CD14-positive monocyte (primary cell): ENCODE results near the gene FCGR2B. TPM values are rescaled to one million over a fixed set of nuclear protein-coding genes. Genes with fewer than 3 reads are reported as not detected.

ENCODE experiments used
- DNase-seq, 3 donors: peaks; one replicate each; pipeline ENCODE4 v3.0.0-alpha.2; 2011 to 2022
- H2AFZ ChIP-seq: 2 replicates; pipeline ENCODE4 v1.6.0; 2012; ENCODE audit warnings: mild to moderate bottlenecking, low read depth, low read length, inconsistent platforms; ENCODE audit not compliant: insufficient read depth, poor library complexity, severe bottlenecking
- H3K27ac ChIP-seq, 2 donors: 1 replicate in 1 of 2; 2 replicates in 1 of 2; pipeline ENCODE4 v1.5.1; 2012 to 2013; ENCODE audit warnings: low read length in 2 of 2, control low read depth in 1 of 2, inconsistent platforms in 1 of 2, low read depth in 1 of 2, mild to moderate bottlenecking in 1 of 2
- H3K27me3 ChIP-seq, 2 donors: one replicate each; pipeline versions ENCODE4 v1.6.0 to v1.6.1; 2011 to 2013; ENCODE audit warnings: low read length in 2 of 2; ENCODE audit not compliant: control insufficient read depth in 2 of 2, insufficient read depth in 2 of 2
- H3K36me3 ChIP-seq, 2 donors: replicated peaks in 1 of 2; 1 replicate in 1 of 2; 2 replicates in 1 of 2; pipeline versions ENCODE4 v1.5.1 to v1.6.1; 2012 to 2013; ENCODE audit warnings: low read length in 2 of 2, control low read depth in 1 of 2, inconsistent platforms in 1 of 2, mild to moderate bottlenecking in 1 of 2; ENCODE audit not compliant: insufficient read depth in 2 of 2, control insufficient read depth in 1 of 2
- H3K4me1 ChIP-seq, 2 donors: 1 replicate in 1 of 2; 2 replicates in 1 of 2; pipeline versions ENCODE4 v1.5.1 to v1.6.1; 2012 to 2013; ENCODE audit warnings: low read length in 2 of 2, control low read depth in 1 of 2, inconsistent platforms in 1 of 2, mild to moderate bottlenecking in 1 of 2, moderate library complexity in 1 of 2; ENCODE audit not compliant: insufficient read depth in 2 of 2, control insufficient read depth in 1 of 2
- H3K4me2 ChIP-seq: replicated peaks from 2 replicates; pipeline ENCODE3; 2012; ENCODE audit warnings: low read length, moderate library complexity, mild to moderate bottlenecking; ENCODE audit not compliant: poor library complexity, severe bottlenecking; ENCODE audit errors: extremely low read depth
- H3K4me3 ChIP-seq, 3 experiments: fragments of 200-600 bp in 1 of 3; sonication (generic) in 1 of 3; replicated peaks in 1 of 3; 1 replicate in 2 of 3; 2 replicates in 1 of 3; pipeline ENCODE4 v1.5.1; 2011 to 2013; ENCODE audit warnings: low read length in 3 of 3, mild to moderate bottlenecking in 3 of 3, control low read depth in 2 of 3, low read depth in 2 of 3, inconsistent platforms in 1 of 3, moderate library complexity in 1 of 3
- H3K79me2 ChIP-seq: 2 replicates; pipeline ENCODE4 v1.6.0; 2012; ENCODE audit warnings: mild to moderate bottlenecking, control low read depth, inconsistent platforms, low read length, moderate library complexity; ENCODE audit not compliant: insufficient read depth
- H3K9ac ChIP-seq: 2 replicates; pipeline ENCODE4 v1.6.0; 2017; ENCODE audit warnings: low read length, mild to moderate bottlenecking; ENCODE audit not compliant: insufficient read depth, poor library complexity, severe bottlenecking
- H3K9me3 ChIP-seq, 2 donors: replicated peaks in 1 of 2; 1 replicate in 1 of 2; 2 replicates in 1 of 2; pipeline versions ENCODE4 v1.5.1 to v1.6.1; 2012 to 2013; ENCODE audit warnings: low read length in 2 of 2, control low read depth in 1 of 2; ENCODE audit not compliant: control insufficient read depth in 1 of 2, insufficient read depth in 1 of 2
- H4K20me1 ChIP-seq: 2 replicates; pipeline ENCODE4 v1.6.0; 2012; ENCODE audit warnings: mild to moderate bottlenecking, low read length, control low read depth, moderate library complexity; ENCODE audit not compliant: insufficient read depth
- H3K27ac Mint-ChIP-seq, 7 donors: one replicate each; pipeline ENCODE4 v1.8.0; 2020; ENCODE audit warnings: mild to moderate bottlenecking in 7 of 7, mixed read lengths in 7 of 7, moderate library complexity in 6 of 7, inconsistent platforms in 2 of 7
- H3K27me3 Mint-ChIP-seq, 3 donors: one replicate each; pipeline ENCODE4 v1.8.0; 2021 to 2022; ENCODE audit warnings: low read depth in 3 of 3, mild to moderate bottlenecking in 3 of 3, mixed read lengths in 3 of 3, moderate library complexity in 3 of 3, inconsistent platforms in 1 of 3
- H3K36me3 Mint-ChIP-seq, 2 donors: one replicate each; pipeline ENCODE4 v1.8.0; 2020; ENCODE audit warnings: mixed read lengths in 2 of 2, inconsistent platforms in 1 of 2, mild to moderate bottlenecking in 1 of 2
- H3K4me1 Mint-ChIP-seq: one replicate; pipeline ENCODE4 v1.8.0; 2020; ENCODE audit warnings: mild to moderate bottlenecking, mixed read lengths
- H3K4me3 Mint-ChIP-seq, 2 donors: one replicate each; pipeline ENCODE4 v1.8.0; 2020; ENCODE audit warnings: mild to moderate bottlenecking in 2 of 2, mixed read lengths in 2 of 2, moderate library complexity in 1 of 2
- H3K9me3 Mint-ChIP-seq, 7 donors: one replicate each; pipeline ENCODE4 v1.8.0; 2020 to 2022; ENCODE audit warnings: mixed read lengths in 7 of 7, mild to moderate bottlenecking in 6 of 7, moderate library complexity in 6 of 7, inconsistent platforms in 2 of 7
- WGBS: methylation state at CpG from one replicate; pipeline ENCODE4 v1.1.5; 2013; ENCODE audit warnings: missing lambda C conversion rate; ENCODE audit not compliant: insufficient coverage; 5-methylcytosine and 5-hydroxymethylcytosine counted together
- intact Hi-C, 2 donors: fragments of 100-400 bp; cut with micrococcal nuclease; formaldehyde crosslinking; loops; one replicate each; pipeline versions ENCODE4 v1.15.0 to v1.15.1; 2023
- polyA plus RNA-seq, 3 donors: library from polyadenylated mRNA; depleted of rRNA in 1 of 3; unstranded in 2 of 3; stranded (reverse) in 1 of 3; fragments of 300-500 nt in 2 of 3; fragments of >200 nt in 1 of 3; fragmentation: Illumina TruSeq in 2 of 3; gene quantifications; 1 replicate in 2 of 3; 2 replicates in 1 of 3; pipeline ENCODE4 v1.2.3, GENCODE V29; 2012 to 2021
- small RNA-seq: library from RNA; depleted of rRNA; stranded (forward); fragments of <200 nt; gene quantifications from one replicate; pipeline ENCODE3, GENCODE V24; 2012; ENCODE audit warnings: low read depth; ENCODE audit not compliant: insufficient read length
- TF ChIP-seq, protein P1 (sequence below): fragments of 200-600 bp; IDR thresholded peaks from one replicate; pipeline ENCODE4 v1.8.0; 2022; ENCODE audit warnings: antibody characterized with exemption, mild to moderate bottlenecking

Gene FCGR2B
- polyA plus RNA-seq, 3 donors, result 12.1 to 41.5 (median 24.9) TPM

GRCh38 chr1:161727256-161727924 is 64.4 kb downstream of the FCGR2B start:
- Histone ChIP-seq H2AFZ (peak overlapping the region; percentile 62), H4K20me1 (no peaks in the 10 kb centered on the region), H3K9me3 (no peaks in the 10 kb centered on the region), H3K4me2 (peak overlapping the region; percentile 91), H3K27me3 (peaks cover 74 to 100% of the 10 kb centered on the region in 2 donors), H3K4me3 (peak overlapping the region; percentile 2 to 77 (median 25)), H3K4me1 (peaks cover 30 to 48% of the 10 kb centered on the region in 2 donors), H3K9ac (peak overlapping the region; percentile 29), H3K36me3 (no peaks in the 10 kb centered on the region), H3K79me2 (no peaks in the 10 kb centered on the region), H3K27ac (no peak overlapping the region)
- intact Hi-C loops, result no loop called here
- Mint-ChIP-seq H3K36me3 (peaks cover 9 to 10% of the 10 kb centered on the region in 2 donors), H3K27ac (peak overlapping the region in 3 of 7 donors; percentile 14 to 50 (median 25)), H3K27me3 (peaks cover 94 to 100% (median 95%) of the 10 kb centered on the region in 3 donors), H3K4me3 (peak overlapping the region; percentile 78 to 97), H3K4me1 (peaks cover 42% of the 10 kb centered on the region), H3K9me3 (peaks cover 0 to 23% (median 14%) of the 10 kb centered on the region in 7 donors)
- DNase-seq, result no peak
- WGBS, result under 1% methylated on average over 30 of the region's 38 CpGs
- TF ChIP-seq, protein P1, sequence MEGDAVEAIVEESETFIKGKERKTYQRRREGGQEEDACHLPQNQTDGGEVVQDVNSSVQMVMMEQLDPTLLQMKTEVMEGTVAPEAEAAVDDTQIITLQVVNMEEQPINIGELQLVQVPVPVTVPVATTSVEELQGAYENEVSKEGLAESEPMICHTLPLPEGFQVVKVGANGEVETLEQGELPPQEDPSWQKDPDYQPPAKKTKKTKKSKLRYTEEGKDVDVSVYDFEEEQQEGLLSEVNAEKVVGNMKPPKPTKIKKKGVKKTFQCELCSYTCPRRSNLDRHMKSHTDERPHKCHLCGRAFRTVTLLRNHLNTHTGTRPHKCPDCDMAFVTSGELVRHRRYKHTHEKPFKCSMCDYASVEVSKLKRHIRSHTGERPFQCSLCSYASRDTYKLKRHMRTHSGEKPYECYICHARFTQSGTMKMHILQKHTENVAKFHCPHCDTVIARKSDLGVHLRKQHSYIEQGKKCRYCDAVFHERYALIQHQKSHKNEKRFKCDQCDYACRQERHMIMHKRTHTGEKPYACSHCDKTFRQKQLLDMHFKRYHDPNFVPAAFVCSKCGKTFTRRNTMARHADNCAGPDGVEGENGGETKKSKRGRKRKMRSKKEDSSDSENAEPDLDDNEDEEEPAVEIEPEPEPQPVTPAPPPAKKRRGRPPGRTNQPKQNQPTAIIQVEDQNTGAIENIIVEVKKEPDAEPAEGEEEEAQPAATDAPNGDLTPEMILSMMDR, result no peak

Small RNA genes lying within 50 kb of the gene (small RNA-seq; reads per million reads assigned to genes)
- not detected for gene RF00019

Other genes with a start within 250 kb of the FCGR2B start
- gene FCGR2A, start 157.7 kb upstream of the FCGR2B start, polyA plus RNA-seq, result 100 to 1,000 TPM; 281 to 588 (median 397) TPM
- gene HSPA6, start 138.6 kb upstream of the FCGR2B start, polyA plus RNA-seq, result 10 to 100 TPM in 2 of 3 donors, 1 to 10 TPM in 1; 3.4 to 37.5 (median 19.3) TPM
- 100 to 1,000 TPM in 2 of 3 donors, 10 to 100 TPM in 1; 35.9 to 138 (median 131) TPM for gene FCGR3A, start 113.3 kb upstream of the FCGR2B start, polyA plus RNA-seq
- gene FCGR3B, start 32.0 kb upstream of the FCGR2B start, polyA plus RNA-seq, result 1 to 10 TPM in 2 of 3 donors, under 1 TPM in 1; 0.53 to 7.5 (median 1.3) TPM
- gene FCRLA, start 44.1 kb downstream of the FCGR2B start, polyA plus RNA-seq, result under 1 TPM; 0.28 to 0.51 (median 0.39) TPM
- gene FCRLB, start 58.4 kb downstream of the FCGR2B start, polyA plus RNA-seq, result under 1 TPM; 0.36 to 0.44 (median 0.39) TPM
- gene DUSP12, start 86.6 kb downstream of the FCGR2B start, polyA plus RNA-seq, result 10 to 100 TPM; 19.0 to 32.0 (median 30.5) TPM
- gene ATF6, start 103.2 kb downstream of the FCGR2B start, polyA plus RNA-seq, result 10 to 100 TPM; 13.4 to 25.6 (median 22.2) TPM